Stimulated activated CD8-positive, alpha-beta memory T cell treated with anti-CD3 and anti-CD28 coated beads, Interleukin-12 subunit alpha, Interleukin-12 subunit beta, amount 100 ng/mL, for 4 hours (primary cell): Measurements from ENCODE around the gene ZFP36L1.
A peak's percentile ranks its signal among the peaks of the same experiment; 100 is the strongest.

ENCODE experiments used
- DNase-seq: peaks from one replicate; pipeline ENCODE4 v3.0.0-alpha.2; 2020; ENCODE audit warnings: low read depth

ZFP36L1 gene

GRCh38 chr14:68795597-68796417 is 2.9 kb upstream of the ZFP36L1 start:
- peak; percentile 75 for DNase-seq

GRCh38 chr14:68794851-68795596 is 2.2 kb upstream of the ZFP36L1 start:
- no peak for DNase-seq

GRCh38 chr14:68794130-68794850 is 1.4 kb upstream of the ZFP36L1 start:
- DNase-seq: peak; percentile 80

GRCh38 chr14:68793734-68794129 is 865 bp upstream of the ZFP36L1 start:
- DNase-seq: no peak

GRCh38 chr14:68792678-68792978 is 239 bp downstream of the ZFP36L1 start:
- DNase-seq: no peak

- no peak for DNase-seq
These were observed 777 bp downstream of the ZFP36L1 start for GRCh38 chr14:68791902-68792677.

- DNase-seq: no peak
These were observed 1.6 kb downstream of the ZFP36L1 start for GRCh38 chr14:68791078-68791901.

- DNase-seq: no peak
These were observed 2.2 kb downstream of the ZFP36L1 start for GRCh38 chr14:68790644-68791077.

GRCh38 chr14:68789821-68790643 is 2.8 kb downstream of the ZFP36L1 start:
- no peak for DNase-seq

GRCh38 chr14:68788996-68789820 is 3.7 kb downstream of the ZFP36L1 start:
- no peak for DNase-seq

- no peak for DNase-seq
These were observed 4.4 kb downstream of the ZFP36L1 start for GRCh38 chr14:68788275-68788995.

GRCh38 chr14:68787092-68787992 is 5.5 kb downstream of the ZFP36L1 start:
- DNase-seq: no peak

- DNase-seq: no peak
These were observed 6.3 kb downstream of the ZFP36L1 start for GRCh38 chr14:68786491-68787091.

- DNase-seq: no peak
These were observed 7.1 kb downstream of the ZFP36L1 start for GRCh38 chr14:68785534-68786490.

GRCh38 chr14:68784978-68785533 is 7.8 kb downstream of the ZFP36L1 start:
- DNase-seq: no peak
